ENCODE results near the gene POLR2J3. TPM values are rescaled to one million over a fixed set of nuclear protein-coding genes. Genes with fewer than 3 reads are reported as not detected.
"Not testable (repeated sequence)": the region's sequence is repeated elsewhere in the genome, so short reads cannot be mapped to it uniquely, and the experiment has no call there.

The POLR2J3 gene
- total RNA-seq, 4 donors from 2014 or later: 9.6 to 27.8 (median 15.4) TPM

DNA sequence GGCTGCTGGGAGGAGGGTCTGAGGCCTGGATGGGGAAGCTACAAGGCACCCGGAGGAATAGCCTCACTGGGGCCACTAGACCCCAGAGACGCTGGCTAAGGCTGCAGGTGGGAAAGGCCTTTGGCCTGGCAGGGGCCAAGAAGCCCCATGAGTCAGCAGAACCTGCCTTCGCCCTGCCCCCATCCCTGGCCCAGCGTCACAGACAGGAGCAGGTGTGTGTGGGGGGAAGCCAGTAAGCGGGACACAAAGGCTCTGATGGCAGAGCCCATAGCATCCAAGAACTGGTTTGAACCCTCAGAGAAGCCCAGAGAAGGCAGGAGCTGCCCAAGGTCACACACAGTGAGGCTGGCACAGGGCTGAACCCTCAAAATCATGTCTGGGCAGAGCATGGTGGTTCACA, 34.5 kb upstream of the POLR2J3 start:
- H3K36me3 ChIP-seq; H3K4me3 ChIP-seq; H3K9me3 ChIP-seq; H3K27me3 ChIP-seq; H3K4me1 ChIP-seq; H3K27ac ChIP-seq; DNase-seq (ENCODE audit: low spot score in 2 of 2): not testable (repeated sequence)
- no CpG with 5 or more reads among the region's 5 CpGs for WGBS, 2 donors

DNA sequence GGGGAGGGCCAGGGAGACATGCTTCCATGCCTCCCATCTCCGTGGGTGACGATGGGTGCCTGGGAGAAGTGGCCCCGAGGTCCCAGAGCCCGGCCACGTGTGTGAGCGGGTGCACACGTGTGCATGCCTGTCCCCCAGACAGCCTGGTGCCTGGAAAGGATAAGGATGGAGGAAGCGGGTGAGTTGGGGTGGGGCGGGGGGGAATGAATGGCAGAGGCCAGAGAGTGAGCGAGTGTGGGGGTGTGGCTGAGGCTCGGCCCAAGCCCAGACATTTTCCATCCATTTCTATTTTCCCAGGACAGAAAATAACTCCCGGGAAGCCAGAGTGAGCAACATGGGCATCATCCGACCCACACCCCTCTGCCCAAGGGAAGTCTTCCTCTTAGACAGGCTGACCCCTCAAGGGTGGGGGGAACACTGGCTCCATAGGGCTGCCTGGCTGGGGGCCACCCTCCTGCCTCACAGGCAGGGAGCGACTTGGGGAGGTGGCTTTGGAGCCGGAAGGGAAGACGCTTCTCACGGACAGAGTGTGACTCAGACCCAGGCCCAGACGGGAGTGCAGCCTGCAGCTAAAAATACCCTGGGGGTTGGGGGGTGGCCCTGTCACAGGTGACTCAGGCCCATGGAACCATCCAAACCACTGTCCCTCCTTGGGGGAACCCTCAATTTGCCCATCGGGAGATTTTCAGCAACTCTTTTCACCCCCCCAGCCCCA, 32.2 kb upstream of the POLR2J3 start:
- WGBS, 2 donors: no CpG with 5 or more reads among the region's 19 CpGs
- not testable (repeated sequence) for H3K27me3 ChIP-seq; H3K27ac ChIP-seq; H3K4me1 ChIP-seq; H3K36me3 ChIP-seq; H3K9me3 ChIP-seq; H3K4me3 ChIP-seq; DNase-seq (ENCODE audit: low spot score in 2 of 2)

DNA sequence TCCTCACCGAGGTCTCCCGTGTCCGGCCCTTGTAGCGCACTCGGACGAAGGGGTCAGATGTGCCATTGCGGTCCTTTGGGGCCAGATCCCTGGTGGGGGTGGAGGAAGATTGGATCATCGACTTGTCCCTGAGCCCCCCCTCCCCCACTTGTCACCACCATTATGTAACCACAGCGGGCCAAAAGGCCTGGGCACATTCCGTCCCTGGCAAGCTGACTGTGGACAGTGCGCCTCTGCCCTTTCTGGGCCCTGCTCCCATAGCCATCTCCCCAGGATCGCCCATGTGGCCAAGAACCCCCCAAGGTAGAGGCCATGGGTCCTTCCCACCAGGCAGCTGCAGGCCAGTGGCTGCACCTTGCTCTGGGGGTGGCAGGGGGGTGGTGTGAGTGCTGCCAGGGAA, 29.9 kb upstream of the POLR2J3 start:
- H3K4me1 ChIP-seq; H3K27ac ChIP-seq; H3K9me3 ChIP-seq; DNase-seq (ENCODE audit: low spot score in 2 of 2); H3K27me3 ChIP-seq; H3K36me3 ChIP-seq; H3K4me3 ChIP-seq: not testable (repeated sequence)
- WGBS, 2 donors: no CpG with 5 or more reads among the region's 12 CpGs

DNA sequence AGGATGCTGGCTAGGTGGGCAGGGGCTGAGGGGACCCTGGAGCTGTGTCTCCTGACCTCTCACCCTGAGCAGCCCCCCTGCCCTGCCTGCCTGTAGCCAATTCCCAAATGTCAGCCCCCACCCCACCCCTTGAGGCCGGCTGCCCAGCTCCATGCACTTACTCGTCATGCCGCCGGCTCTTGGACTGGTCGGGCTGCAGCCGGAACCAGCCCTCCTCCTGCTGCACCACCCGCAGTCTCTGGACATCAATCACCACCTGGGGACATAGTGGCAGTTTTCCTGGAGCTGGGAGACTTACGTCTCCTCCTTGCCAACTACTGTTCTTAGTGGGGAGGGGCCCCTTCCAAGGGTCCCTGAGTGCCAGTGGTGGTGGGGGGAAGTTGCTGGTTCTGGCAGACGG, 27.3 kb upstream of the POLR2J3 start:
- H3K4me1 ChIP-seq; H3K4me3 ChIP-seq; H3K9me3 ChIP-seq; H3K36me3 ChIP-seq; DNase-seq (ENCODE audit: low spot score in 2 of 2); H3K27ac ChIP-seq; H3K27me3 ChIP-seq: not testable (repeated sequence)
- no CpG with 5 or more reads among the region's 9 CpGs for WGBS, 2 donors

DNA sequence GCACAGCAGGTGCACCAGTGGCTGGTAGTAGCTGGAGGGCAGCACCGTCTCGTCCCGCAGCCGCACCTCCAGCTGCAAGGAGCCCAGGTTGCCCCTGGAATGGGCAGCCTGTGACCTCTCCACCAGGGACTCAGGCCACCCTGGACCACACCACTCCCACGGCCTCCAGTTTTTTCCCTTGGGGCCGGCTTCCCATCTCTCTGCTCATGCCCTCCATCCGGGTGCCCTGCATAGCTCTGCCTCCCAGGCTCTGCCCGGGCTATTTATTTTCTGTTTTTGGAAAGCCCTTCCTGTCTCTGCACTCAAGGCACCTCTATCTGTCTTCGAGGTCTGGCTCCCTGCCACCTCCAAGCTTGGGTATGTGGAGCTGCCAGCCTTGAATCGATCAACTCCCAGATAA, 23.7 kb upstream of the POLR2J3 start:
- H3K4me3 ChIP-seq; H3K9me3 ChIP-seq; H3K27me3 ChIP-seq; H3K36me3 ChIP-seq; H3K27ac ChIP-seq; H3K4me1 ChIP-seq; DNase-seq (ENCODE audit: low spot score in 2 of 2): not testable (repeated sequence)
- WGBS, 2 donors: 80% methylated on average over 4 of the region's 10 CpGs; no CpG with 5 or more reads in 1 of the 2 donors

DNA sequence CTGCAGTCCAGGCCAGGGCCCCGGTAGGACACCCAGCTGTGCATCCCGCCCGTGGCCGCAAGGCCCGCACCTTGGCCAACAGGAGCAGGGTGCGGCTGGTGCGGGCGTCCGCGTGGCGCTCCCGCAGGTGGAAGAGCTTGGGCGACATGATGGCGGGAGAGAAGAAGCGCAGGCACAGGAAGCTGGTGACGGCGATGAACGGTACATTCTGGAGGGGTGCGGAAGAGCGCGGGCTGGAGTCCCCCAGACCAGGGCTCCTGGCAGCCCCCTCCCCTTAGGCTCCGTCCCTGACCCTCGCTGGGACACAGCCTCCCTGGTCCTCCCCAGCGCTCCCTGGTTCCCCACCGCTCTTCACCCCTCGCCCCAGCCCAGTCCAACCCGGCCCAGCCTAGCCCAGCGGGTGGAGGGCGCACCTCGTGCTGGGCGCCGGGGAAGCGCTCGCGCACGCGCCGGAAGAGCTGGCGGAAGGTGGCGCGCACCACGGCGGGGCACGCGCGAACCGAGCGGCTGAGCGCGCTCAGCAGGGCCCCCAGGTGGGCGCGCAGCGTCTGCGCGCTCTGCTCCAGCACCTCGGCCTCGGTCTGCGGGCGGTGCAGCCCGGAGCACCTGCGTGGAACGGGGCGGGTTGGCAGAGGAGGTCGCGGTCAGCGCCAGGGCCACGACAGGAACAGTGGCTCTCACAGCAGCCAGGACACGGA, 21.4 kb upstream of the POLR2J3 start:
- not testable (repeated sequence) for DNase-seq (ENCODE audit: low spot score in 2 of 2)
- no CpG with 5 or more reads among the region's 68 CpGs for WGBS, 2 donors

DNA sequence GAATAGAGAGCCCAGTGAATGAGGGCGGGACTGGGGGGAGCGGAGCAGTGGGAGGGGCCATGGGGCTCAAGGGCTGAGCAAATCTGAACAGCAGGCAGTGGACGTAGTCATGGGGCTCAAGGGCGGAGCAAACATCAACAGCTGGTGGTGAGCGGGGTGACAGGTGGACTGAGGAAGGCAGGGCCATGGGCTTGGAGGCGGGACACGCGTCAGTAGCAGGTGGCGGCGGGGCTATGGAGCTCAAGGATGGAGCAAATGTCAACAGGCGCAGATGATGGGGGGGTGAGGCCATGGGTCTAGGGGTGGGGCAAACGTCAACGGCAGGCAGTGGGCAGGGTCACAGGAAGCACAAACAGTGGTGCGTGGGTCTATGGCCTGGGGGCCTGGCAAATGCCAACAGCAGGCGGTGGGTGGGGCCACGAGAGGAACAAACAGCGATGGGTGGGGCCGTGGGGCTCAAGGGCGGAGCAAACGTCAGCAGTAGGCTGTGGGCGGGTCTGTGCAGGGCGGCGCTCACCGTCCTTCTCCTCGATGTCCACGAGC, 20.2 kb upstream of the POLR2J3 start:
- peak overlapping the region in 1 of 4 donors; percentile 27 for H3K4me3 ChIP-seq
- not testable (repeated sequence) for H3K9me3 ChIP-seq, H3K27me3 ChIP-seq, H3K4me1 ChIP-seq, H3K36me3 ChIP-seq
- WGBS, 2 donors: 14 to 20% methylated on average over 4 to 9 of the region's 26 CpGs
- peak overlapping the region in 1 of 4 donors; percentile 58 for H3K27ac ChIP-seq
- DNase-seq (ENCODE audit: low spot score in 2 of 2): peak in 1 of 2 donors; percentile 19

More for the DNA sequence above, 21.4 kb upstream of the POLR2J3 start:
- H3K27me3 ChIP-seq, H3K4me3 ChIP-seq, H3K27ac ChIP-seq, H3K4me1 ChIP-seq, H3K9me3 ChIP-seq, H3K36me3 ChIP-seq: not testable (repeated sequence)

DNA sequence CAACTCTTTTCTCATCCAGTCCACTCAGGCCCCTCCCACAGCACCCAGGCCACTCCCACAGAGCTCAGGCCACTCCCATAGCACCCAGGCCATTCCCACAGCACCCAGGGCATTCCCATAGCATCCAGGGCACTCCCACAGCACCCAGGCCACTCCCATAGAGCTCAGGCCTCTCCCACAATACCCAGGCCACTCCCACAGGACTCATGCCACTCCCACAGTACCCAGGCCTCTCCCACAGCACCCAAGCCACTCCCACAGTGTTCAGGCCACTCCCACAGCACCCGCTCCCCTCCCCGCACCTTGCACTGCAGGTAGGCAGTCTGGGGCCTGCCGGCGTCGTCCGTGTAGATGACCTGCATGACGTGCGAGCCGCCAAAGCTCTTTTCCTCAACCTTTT, 17.5 kb upstream of the POLR2J3 start:
- not testable (repeated sequence) for H3K27me3 ChIP-seq; DNase-seq (ENCODE audit: low spot score in 2 of 2); H3K4me1 ChIP-seq; H3K9me3 ChIP-seq; H3K4me3 ChIP-seq; H3K27ac ChIP-seq; H3K36me3 ChIP-seq
- no CpG with 5 or more reads among the region's 9 CpGs for WGBS, 2 donors

DNA sequence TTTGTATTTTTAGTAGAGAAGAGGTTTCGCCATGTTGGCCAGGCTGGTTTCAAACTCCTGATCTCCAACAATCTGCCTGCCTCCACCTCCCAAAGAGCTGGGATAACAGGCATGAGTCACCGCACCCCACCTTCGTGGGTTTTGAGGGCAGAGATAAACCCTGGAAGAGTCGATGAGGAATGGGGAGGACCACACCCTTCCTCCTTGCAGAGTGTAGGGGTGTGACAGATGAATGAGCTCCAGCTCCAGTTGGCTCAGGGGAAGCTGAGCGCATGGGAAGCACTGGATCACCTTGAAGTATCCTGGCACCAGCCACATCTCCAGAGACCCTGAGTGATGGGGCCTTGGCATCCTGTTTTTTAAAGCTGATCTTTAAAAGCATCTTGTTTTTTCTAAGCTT, 11.1 kb upstream of the POLR2J3 start:
- DNase-seq (ENCODE audit: low spot score in 2 of 2); H3K4me1 ChIP-seq; H3K4me3 ChIP-seq; H3K27me3 ChIP-seq; H3K36me3 ChIP-seq; H3K27ac ChIP-seq; H3K9me3 ChIP-seq: not testable (repeated sequence)
- WGBS, 2 donors: no CpG with 5 or more reads among the region's 5 CpGs

DNA sequence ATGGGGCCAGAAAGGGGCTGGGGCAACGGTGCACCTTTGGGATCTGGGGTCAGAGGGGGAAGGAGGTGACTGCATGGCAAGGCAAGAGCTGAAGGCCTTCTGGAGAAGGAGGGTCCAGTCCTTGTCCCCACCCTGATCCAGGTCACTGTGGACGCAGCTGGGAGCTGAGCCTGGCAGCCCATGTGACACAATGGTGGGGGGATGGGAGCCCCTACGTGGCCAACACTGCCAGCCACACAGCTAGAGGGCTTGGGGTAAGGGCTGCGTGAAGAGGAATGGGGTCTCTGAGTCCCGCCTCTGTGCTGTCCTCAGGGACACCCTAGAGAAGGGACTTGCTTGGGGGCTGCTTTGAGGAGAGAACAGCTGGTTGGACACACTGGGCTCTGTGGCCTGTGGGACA, 9.3 kb upstream of the POLR2J3 start:
- H3K4me3 ChIP-seq; H3K36me3 ChIP-seq; H3K27ac ChIP-seq; H3K9me3 ChIP-seq; H3K27me3 ChIP-seq; H3K4me1 ChIP-seq; DNase-seq (ENCODE audit: low spot score in 2 of 2): not testable (repeated sequence)
- WGBS, 2 donors: no CpG with 5 or more reads among the region's 5 CpGs

DNA sequence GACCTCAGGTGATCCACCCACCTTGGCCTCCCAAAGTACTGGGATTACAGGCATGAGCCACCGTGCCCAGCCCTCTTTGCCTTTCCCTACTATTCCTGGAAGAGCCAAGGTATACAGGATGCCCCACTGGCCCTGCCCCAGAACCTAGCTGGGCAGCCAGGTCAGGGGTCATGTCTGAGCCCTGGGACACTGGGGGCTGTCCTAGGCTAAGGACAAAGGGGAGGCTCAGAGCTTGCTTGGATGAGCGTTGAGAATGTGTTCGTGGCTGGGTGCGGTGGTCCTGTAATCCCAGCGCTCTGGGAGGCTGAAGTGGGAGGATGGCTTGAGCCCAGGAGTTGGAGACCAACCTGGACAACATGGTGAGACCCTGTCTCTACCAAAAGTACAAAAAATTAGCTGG, 6.1 kb upstream of the POLR2J3 start:
- H3K4me3 ChIP-seq; H3K4me1 ChIP-seq; H3K36me3 ChIP-seq; DNase-seq (ENCODE audit: low spot score in 2 of 2); H3K27me3 ChIP-seq; H3K9me3 ChIP-seq; H3K27ac ChIP-seq: not testable (repeated sequence)
- WGBS, 2 donors: 68 to 80% methylated on average over 4 to 5 of the region's 5 CpGs

DNA sequence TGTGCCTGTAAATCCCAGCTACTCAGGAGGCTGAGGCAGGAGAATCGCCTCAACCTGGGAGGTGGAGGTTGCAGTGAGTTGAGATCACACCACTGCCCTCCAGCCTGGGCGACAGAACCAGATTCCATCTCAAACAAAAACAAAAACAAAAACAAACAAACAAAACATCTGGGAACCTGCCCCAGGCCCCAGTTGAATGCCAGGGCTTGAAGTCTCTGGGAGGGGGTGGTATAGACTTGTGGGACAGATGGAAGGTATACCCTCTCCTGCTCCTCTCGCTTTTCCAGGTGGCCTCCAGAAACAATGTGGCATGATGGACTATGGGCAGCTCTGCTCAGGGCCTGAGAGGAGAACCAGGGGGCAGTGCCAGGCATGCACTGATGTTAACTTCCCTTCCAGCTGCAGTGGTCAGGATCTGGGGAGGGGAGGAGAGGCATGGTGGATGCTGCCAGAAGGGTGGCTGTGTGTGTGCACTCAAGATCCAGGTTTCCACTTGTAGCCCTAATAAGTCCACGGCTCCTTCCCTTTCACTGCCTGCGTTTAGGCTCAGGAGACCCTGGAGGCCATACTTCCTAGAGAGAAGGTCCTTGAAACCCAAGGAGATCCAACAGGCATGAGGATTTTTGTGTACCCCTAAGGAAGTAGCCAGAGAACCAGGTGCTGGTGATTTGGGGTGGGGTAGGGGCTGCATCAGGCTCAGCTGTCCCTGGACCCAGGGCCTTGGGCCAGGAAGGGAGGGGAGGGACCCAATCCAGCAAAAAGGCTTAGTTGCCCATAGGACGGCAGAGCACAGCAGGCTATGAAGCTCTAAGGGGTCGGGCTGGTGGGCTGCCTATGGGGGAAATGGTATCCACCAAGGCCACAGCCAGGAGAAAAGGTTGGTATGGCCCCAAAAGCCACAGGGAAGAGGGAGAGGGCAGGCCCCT, 5.2 kb upstream of the POLR2J3 start:
- not testable (repeated sequence) for H3K9me3 ChIP-seq; H3K36me3 ChIP-seq; H3K4me1 ChIP-seq; H3K27me3 ChIP-seq; DNase-seq (ENCODE audit: low spot score in 2 of 2); H3K27ac ChIP-seq; H3K4me3 ChIP-seq
- WGBS, 2 donors: 73 to 80% methylated on average over 4 to 5 of the region's 7 CpGs

DNA sequence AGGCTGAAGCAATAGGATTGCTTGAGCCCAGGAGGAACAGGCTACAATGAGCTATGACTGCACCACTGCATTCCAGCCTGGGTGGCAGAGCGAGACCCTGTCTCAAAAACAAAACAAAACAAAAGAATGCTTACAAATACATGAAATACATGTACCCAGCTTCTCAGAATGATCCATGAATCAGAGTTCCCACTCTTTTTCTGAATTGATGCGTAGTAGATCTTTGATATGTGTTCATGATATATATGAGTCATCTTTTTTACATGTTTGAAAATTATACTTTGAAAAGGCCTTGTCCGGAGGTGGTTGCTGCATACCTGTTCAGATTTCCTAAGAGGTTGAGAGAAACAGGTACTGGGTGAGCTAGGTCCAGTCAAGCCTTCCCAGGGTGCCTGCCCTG, 4.0 kb upstream of the POLR2J3 start:
- H3K4me3 ChIP-seq; H3K4me1 ChIP-seq; H3K27me3 ChIP-seq; H3K27ac ChIP-seq; H3K36me3 ChIP-seq; DNase-seq (ENCODE audit: low spot score in 2 of 2); H3K9me3 ChIP-seq: not testable (repeated sequence)
- WGBS, 2 donors: no CpG with 5 or more reads among the region's 3 CpGs

Data from tibial nerve (tissue), 4 donors.